GM15510 (cell line): ENCODE measurements around the gene ITGA4.

Experiments
- POLR2A ChIP-seq: IDR thresholded peaks from 3 replicates; pipeline ENCODE4 v1.6.1; 2011; ENCODE audit warnings: borderline replicate concordance; ENCODE audit not compliant: insufficient read length; ENCODE audit errors: extremely low read depth

ITGA4 gene

GRCh38 chr2:181527058-181527457, 69.9 kb downstream of the ITGA4 start:
- TF ChIP-seq POLR2A: no peak

GRCh38 chr2:181528441-181528840, 71.3 kb downstream of the ITGA4 start:
- no peak for TF ChIP-seq POLR2A

- no peak for TF ChIP-seq POLR2A
These were observed 79.5 kb downstream of the ITGA4 start for GRCh38 chr2:181536730-181537129.

- TF ChIP-seq POLR2A: no peak
These were observed 83.2 kb downstream of the ITGA4 start for GRCh38 chr2:181540421-181540820.

GRCh38 chr2:181542170-181542569, 85.0 kb downstream of the ITGA4 start:
- TF ChIP-seq POLR2A: no peak

GRCh38 chr2:181546086-181546485, 88.9 kb downstream of the ITGA4 start:
- no peak for TF ChIP-seq POLR2A

- no peak for TF ChIP-seq POLR2A
These were observed 95.6 kb downstream of the ITGA4 start for GRCh38 chr2:181552808-181553207.

- TF ChIP-seq POLR2A: no peak
These were observed 96.1 kb downstream of the ITGA4 start for GRCh38 chr2:181553244-181553643.

GRCh38 chr2:181554061-181554830, 97.1 kb downstream of the ITGA4 start:
- no peak for TF ChIP-seq POLR2A

GRCh38 chr2:181558371-181558770, 101.2 kb downstream of the ITGA4 start:
- no peak for TF ChIP-seq POLR2A

- no peak for TF ChIP-seq POLR2A
These were observed 106.0 kb downstream of the ITGA4 start for GRCh38 chr2:181563101-181563692.

GRCh38 chr2:181566334-181567032, 109.3 kb downstream of the ITGA4 start:
- TF ChIP-seq POLR2A: no peak

GRCh38 chr2:181570059-181570458, 112.9 kb downstream of the ITGA4 start:
- TF ChIP-seq POLR2A: no peak

GRCh38 chr2:181570833-181571661, 113.9 kb downstream of the ITGA4 start:
- TF ChIP-seq POLR2A: no peak
